GM18505 (cell line): ENCODE data around the gene APC2.
"Not testable (repeated sequence)": the region's sequence is repeated elsewhere in the genome, so short reads cannot be mapped to it uniquely, and the experiment has no call there.

ENCODE experiments used
- ATAC-seq: cut with Tn5 transposase; IDR thresholded peaks from one replicate; pipeline ENCODE4 v1.9.1; 2021; ENCODE audit not compliant: unreplicated experiment
- POLR2A ChIP-seq: IDR thresholded peaks from 4 replicates; pipeline ENCODE4 v1.6.1; 2011; ENCODE audit warnings: borderline replicate concordance; ENCODE audit not compliant: insufficient read depth, insufficient read length; ENCODE audit errors: extremely low read depth

APC2 gene

DNA sequence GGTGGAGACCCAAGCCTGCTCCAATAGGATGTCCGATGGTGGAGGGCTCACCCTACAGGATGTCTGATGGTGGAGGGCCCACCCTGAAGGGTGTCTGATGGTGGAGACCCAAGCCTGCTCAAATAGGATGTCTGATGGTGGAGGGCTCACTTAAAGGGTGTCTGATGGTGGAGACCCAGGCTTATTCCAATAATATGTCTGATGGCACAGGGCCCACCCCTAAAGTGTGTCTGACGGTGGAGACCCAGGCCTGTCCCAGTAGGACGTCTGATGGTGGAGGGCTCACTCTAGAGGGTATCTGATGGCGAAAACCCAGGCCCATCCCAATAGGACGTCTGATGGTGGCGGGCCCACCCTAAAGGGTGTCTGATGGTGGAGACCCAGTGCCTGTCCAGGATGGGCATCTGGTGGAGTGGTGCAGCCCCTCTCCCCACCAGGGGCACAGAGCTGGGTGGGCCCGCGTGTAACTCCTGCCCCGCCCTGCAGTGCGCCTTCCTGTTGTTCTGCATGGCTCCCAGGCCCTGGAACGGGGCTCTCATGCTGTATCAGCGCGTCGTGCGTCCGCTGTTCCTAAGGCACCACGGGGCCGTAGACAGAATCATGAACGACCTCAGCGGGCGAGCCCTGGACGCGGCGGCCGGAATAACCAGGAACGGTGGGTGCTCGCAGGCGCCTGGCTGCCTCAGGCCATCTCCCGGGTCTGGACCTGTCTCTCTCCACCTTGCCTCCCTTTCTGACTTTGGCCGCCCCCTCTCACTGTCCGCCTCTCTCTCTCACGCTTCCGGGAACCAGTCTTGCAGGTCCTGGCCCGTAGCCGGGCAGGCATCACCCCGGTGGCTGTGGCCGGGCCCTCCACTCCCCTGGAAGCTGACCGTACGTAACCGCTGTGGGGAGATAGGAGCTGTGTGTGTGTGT lies 46.1 kb downstream of the APC2 start:
- no peak for ATAC-seq
- no peak for TF ChIP-seq POLR2A

DNA sequence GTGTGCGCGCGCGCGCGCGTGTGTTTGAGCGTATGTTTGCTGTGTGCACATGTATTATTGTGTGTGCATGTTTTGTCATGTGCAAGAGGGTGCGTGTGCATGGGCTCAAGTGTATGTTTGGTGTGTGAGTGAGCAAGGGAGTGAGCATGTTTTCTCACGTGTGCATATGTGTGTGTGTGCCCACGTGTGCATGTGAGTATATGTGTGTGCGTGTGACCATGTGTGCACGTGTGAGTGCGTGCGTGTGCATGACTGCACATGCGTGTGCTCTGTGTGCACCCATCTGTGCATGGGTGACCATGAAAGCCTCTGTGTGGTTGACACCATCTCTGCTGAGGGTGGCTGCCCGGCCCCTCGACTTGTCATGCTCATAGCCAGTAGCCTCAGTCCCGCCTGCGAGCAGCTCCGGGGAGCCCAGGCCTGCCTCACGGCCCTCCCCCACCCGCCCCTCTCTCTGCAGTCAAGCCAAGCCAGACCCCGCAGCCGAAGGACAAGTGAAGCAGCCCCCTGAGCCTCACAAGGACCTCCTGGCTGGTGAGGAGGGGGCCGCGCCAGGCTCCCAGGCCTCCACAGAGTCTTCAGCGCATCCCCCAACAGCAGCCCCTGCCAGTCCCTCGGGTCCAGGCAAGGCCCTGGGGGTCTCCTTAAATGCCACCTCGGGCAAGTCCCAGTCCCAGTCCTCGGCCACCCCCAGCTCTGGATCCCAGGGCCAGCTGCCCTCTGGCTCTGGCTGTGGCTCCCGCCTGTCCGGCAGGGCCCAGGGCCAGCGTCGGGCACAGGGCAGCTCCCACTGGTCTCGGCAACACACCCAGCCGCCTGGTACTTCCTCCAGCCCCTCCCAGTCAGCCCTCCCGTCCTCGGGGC lies 47.0 kb downstream of the APC2 start:
- no peak for ATAC-seq
- no peak for TF ChIP-seq POLR2A

DNA sequence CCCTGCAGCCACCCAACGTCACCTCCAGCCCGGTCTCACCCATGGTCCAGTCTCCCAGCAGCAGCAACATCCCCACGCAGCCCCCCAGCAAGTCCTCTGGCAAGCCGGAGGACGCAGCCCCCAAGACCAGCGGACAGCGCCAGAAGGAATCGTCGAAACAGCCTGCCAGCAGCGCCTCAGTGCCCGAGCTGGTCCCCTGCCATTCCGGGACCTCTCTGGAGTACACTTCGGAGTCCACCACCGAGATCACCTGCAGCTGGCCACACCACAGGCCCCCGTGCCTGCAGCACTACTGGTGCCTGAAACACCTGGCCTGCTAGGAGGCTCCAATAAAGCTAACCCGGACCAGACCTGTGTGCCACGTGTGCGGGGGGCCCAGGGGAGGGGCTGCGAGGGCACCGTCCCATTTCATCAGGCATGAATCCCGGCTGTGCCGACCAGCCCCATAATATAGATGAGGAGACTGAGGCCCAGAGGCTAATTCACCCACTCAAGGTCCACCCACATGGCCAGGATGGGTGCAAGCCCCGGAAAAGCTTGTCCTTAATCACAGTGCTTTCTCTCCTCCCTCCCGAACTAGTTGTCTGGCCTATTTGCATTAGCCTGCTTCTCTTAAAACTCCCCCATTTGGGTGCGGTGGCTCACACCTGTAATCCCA lies 47.8 kb downstream of the APC2 start:
- no peak for ATAC-seq
- TF ChIP-seq POLR2A, result no peak

DNA sequence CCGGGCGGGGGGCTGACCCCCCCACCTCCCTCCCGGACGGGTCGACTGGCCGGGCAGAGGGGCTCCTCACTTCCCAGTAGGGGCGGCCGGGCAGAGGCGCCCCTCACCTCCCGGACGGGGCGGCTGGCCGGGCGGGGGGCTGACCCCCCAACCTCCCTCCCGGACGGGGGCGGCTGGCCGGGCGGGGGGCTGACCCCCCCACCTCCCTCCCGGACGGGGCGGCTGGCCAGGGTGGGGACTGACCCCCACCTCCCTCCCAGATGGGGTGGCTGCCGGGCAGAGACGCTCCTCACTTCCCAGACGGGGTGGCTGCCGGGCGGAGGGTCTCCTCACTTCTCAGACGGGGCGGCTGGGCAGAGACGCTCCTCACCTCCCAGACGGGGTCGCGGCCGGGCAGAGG lies 49.3 kb downstream of the APC2 start:
- ATAC-seq, result not testable (repeated sequence)

DNA sequence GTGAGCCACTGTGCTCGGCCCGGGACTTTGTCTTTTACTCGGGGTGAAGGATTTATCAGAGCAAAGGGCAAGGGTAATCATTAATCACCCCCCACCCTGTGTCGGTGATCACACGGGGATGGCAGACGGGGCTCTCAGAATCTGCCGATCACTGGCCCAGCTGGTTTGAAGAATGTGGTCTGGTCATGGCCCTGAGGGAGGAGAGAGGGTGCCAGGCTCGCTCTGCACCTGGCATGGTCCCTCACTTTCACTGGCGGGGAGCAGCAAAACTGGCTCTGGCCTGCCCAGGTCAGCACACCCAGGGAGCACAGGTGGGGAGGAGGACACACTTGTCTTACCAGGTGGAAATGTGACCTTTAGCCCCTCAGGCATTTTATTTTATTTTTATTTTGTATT lies 51.3 kb downstream of the APC2 start:
- no peak for ATAC-seq
- TF ChIP-seq POLR2A, result no peak

DNA sequence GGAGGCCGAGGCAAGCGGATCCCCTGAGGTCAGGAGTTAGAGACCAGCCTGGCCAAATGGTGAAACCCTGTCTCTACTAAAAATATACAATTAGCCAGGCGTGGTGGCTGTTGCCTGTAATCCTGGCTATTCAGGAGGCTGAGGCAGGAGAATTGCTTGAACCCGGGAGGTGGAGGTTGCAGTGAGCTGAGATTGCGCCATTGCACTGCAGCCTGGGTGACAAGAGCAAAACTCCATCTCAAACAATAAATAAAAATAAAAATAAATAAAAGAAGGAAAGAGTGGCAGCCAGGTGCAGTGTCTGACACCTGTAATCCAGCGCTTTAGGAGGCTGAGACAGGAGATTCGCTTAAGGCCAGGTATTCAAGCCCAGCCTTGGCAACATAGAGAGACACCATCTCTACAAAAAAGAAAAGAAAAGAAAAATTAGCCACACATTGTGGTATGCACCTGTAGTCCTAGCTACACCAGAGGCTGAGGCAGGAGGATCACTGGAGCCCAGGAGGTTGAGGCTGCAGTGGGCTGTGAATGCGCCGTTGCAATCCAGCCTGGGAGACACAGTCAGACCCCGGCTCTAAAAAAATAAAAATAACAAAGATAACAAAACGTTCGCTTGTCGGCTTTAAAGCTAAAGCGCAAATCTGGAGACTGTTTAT lies 52.6 kb downstream of the APC2 start:
- ATAC-seq, result no peak
- TF ChIP-seq POLR2A, result no peak

DNA sequence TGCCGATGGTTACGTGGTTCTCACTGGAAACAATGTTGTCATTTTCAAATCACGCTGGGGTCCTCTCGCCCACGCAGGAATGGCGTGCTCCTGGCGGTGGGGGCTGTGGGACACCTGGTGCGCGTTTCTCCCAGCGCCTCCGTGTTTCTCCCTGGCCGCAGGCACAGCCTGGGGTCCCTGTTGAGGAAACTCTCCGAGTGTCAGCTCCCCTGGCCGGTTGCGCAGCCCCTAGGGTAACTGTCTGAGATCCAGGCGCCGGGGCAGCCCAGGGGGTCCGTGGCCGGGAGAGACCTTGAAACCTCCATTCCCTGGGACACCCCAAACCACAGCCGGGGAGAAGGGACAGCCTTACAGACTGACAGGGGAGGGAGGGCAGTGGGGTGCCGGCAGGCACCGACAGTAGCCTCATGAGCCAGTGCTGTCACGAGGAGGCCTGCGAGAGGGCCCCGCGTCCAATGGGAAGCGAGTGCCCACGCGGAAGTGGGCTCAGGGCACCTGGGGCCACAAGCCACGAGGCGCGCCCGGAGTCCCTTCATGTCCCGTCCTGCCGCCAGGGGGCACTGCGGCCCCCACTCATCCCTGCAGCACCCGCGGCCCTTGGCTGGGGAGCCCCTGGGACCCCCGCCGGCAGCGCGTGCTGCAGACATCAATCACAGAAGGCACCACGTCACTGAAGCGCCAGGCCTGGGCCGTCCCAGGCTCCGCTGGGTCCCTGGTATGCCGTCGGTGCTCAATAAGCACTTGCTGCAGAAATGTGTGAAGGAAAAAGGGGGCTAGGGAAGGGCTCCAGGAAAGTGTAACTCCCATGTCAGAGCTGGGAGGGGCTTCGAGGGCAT lies 53.4 kb downstream of the APC2 start:
- no peak for ATAC-seq

DNA sequence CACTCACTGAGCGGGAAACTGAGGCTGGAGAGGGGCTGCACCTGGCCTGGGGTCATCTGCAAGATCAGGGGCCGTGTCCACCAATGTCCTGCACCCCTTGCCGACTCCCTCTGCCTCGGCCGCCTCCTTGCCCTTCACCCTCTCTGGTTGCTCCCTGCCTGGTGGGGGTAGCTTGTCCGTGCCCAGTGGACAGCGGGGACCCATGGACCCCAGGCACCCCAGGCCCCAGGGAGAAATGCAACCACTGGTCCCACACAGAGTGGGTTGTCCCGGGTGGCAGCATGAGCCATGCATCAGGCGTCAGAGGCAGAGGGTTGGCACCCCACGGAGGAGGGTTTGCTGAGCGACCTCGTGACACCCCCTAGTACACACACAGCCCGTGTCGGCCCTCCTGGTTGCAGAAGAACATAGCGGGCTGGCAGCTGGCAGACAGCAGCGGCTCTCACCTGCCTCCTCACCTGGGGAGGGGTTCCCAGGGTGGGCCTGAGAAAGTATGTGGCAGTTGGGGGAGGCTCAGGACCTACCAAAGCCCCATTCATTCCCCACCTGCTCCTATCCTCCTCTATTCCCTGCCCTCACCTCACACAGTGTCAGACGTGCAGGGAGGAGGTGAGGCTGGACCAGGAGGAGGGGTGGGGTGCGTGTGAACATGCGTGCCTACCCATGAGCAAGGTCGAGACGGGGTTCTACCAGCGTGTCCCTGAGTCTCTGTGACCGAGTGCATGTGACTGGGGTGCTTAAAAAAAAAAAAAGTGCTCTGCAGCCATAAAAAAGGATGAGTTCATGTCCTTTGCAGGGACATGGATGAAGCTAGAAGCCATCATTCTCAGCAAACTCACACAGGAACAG lies 54.2 kb downstream of the APC2 start:
- no peak for ATAC-seq
- TF ChIP-seq POLR2A, result no peak

More for the DNA sequence above, 53.4 kb downstream of the APC2 start:
- TF ChIP-seq POLR2A, result no peak

DNA sequence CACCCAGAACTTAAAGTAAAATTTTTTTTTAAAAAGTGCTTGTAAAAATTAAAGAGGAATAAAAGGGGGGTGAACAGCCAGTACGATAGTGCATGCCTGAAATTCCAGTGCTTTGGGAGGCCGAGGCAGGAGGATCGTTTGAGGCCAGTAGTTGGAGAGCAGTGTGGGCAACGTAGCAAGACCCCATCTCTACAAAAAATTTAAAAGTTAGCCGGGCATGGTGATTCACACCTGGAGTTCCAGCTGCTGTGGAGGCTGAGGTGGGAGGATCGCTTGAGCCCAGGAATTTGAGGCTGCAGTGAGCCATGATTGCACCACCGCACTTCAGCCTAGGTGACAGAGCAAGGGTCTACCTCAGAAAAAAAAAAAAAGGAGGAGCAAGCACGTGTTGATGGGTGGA lies 55.1 kb downstream of the APC2 start:
- TF ChIP-seq POLR2A, result no peak
- no peak for ATAC-seq

DNA sequence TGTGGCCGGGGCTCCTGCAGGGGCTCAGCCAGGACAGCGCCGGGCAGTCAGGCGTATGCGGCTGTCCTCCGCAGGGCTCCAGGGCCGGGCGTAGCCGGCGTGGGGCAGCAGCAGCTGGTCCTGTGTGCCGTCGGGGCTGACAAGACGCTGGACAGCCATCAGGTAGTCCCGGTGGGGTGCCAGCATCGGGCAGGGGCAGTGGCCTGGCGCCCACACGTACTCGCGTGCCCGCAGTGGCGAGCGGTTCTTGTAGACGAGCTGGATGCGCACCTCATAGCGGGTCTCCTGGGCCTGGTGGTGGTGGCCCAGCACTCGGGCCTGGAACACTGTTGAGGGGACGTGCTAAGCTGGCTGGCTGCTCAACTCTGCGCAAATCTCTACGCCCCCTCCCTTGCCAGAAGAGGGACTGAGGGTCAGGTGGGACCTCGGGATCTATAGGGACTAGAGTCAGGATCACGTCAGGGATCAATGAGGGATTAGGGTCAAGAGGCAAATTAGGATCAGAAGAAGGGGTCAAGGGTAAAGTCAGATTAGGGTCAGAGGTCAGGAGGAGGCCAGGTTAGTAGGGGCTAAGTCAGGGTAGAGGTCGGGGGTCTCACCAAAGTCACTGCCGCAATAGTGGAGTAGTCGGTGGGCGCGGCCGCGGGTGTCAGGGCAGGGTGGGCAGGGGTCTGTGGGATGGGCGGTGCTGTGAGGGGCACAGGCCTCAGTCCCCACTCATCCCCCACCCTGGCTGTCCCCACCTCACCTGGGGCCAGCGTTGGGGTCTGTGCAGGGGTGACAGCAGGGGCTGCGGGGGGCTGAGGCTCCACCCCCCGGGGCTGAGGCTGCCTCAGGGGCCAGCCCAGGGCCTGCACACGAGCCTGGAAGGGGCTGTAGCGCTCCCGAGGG lies 56.3 kb downstream of the APC2 start:
- no peak for TF ChIP-seq POLR2A
- ATAC-seq, result no peak
